Kidney (tissue), 14 donors: Measurements from ENCODE around the gene FBXL7. TPM values are rescaled to one million over a fixed set of nuclear protein-coding genes. Genes with fewer than 3 reads are reported as not detected.

Experiments
- DNase-seq, 5 donors: peaks; one replicate each; pipeline ENCODE4 v3.0.0-alpha.2; 2013 to 2020
- FAIRE-seq: peaks from 2 replicates; lab custom pipeline; 2012; peaks lifted over from hg19 to GRCh38; lab: Jason Lieb, UNC
- H3K27ac ChIP-seq, 2 donors: one replicate each; pipeline ENCODE4 v1.7.0; 2013; ENCODE audit warnings: low read depth in 2 of 2, low read length in 2 of 2, inconsistent platforms in 1 of 2
- H3K27me3 ChIP-seq: one replicate; pipeline ENCODE4 v1.7.1; 2013; ENCODE audit warnings: low read length, inconsistent platforms; ENCODE audit not compliant: control insufficient read depth, insufficient read depth
- H3K36me3 ChIP-seq, 3 donors: one replicate each; pipeline versions ENCODE4 v1.7.0 to v1.7.1; 2013; ENCODE audit warnings: low read length in 3 of 3, control low read depth in 1 of 3, inconsistent platforms in 1 of 3; ENCODE audit not compliant: insufficient read depth in 3 of 3, control insufficient read depth in 2 of 3
- H3K4me1 ChIP-seq, 3 donors: one replicate each; pipeline versions ENCODE4 v1.7.0 to v1.7.1; 2013; ENCODE audit warnings: low read length in 3 of 3, inconsistent platforms in 1 of 3, low read depth in 1 of 3; ENCODE audit not compliant: control insufficient read depth in 2 of 3, insufficient read depth in 2 of 3
- H3K4me3 ChIP-seq, 3 donors: one replicate each; pipeline versions ENCODE4 v1.7.0 to v1.8.1; 2013; ENCODE audit warnings: low read length in 3 of 3, control low read depth in 1 of 3, inconsistent platforms in 1 of 3
- H3K9ac ChIP-seq, 3 donors: one replicate each; pipeline versions ENCODE4 v1.7.0 to v1.7.1; 2013; ENCODE audit warnings: low read length in 3 of 3, control low read depth in 1 of 3, inconsistent platforms in 1 of 3
- H3K9me3 ChIP-seq, 3 donors: one replicate each; pipeline versions ENCODE4 v1.7.0 to v1.7.1; 2013; ENCODE audit warnings: low read length in 3 of 3, control low read depth in 1 of 3, inconsistent platforms in 1 of 3; ENCODE audit not compliant: control insufficient read depth in 2 of 3, insufficient read depth in 1 of 3
- intact Hi-C: fragments of 100-400 bp; cut with DNase I; formaldehyde crosslinking; loops from one replicate; pipeline ENCODE4 v1.11.1; 2022
- polyA plus RNA-seq: library from polyadenylated mRNA; stranded (reverse); fragments of 350-450 nt; fragmentation: Illumina TruSeq; extraction: RNeasy Lipid Tissue Mini Kit (QIAGEN cat#74804); gene quantifications from one replicate; pipeline ENCODE4 v1.2.3, GENCODE V29; 2014; ENCODE audit warnings: low read depth, low replicate concordance; ENCODE audit not compliant: insufficient read depth
- total RNA-seq: library from RNA; stranded (reverse); fragmentation: NEBNext Ultra II Directional; extraction: Animal tissue kit (Norgen Biotek cat#: 25700); gene quantifications from one replicate; pipeline ENCODE4 v1.2.1, GENCODE V29; 2021
- TF ChIP-seq, protein P1 (sequence below): IDR thresholded peaks from 3 replicates; pipeline ENCODE4 v1.5.1; 2012; ENCODE audit warnings: mild to moderate bottlenecking, moderate library complexity, borderline replicate concordance; ENCODE audit not compliant: insufficient read depth; ENCODE audit errors: extremely low read depth
- donor health status: control.
- donor health status: control.
- donor health status: control.
- donor health status: control.
- donor health status: control.
- donor health status: DM: yes; HTN: yes; CAD: no.
- donor health status: Normal renal cell carcinoma (clear cell type).

FBXL7 gene
- total and polyA plus RNA-seq, 2 donors from 2014 or later = 3.9 to 6.1 TPM

DNA sequence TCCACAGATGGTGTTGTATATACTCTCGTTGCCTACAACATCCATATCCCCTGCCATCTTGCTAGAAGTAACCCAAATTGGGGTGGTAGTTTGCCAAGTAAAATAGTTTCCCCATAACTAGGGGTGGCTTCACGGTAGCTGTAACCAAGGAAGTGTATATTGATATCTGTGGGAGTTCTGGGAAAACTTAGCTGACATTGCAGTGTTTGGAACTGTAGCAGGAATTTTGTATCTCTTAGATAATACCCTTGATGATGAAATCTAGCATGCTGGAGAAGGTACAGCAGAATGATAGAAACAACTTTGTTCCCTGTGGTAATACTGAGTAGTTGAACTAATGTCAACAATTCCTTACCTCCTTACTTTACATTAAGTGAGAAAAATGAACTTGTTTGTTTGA lies 29.8 kb downstream of the FBXL7 start:
- intact Hi-C loops = no loop called here
- no peaks in the 10 kb centered on the region for H3K9me3 ChIP-seq
- no peak overlapping the region for H3K4me3 ChIP-seq
- DNase-seq (no peak), FAIRE-seq (no peak)
- no peaks in the 10 kb centered on the region for H3K27me3 ChIP-seq
- TF ChIP-seq, protein P1, sequence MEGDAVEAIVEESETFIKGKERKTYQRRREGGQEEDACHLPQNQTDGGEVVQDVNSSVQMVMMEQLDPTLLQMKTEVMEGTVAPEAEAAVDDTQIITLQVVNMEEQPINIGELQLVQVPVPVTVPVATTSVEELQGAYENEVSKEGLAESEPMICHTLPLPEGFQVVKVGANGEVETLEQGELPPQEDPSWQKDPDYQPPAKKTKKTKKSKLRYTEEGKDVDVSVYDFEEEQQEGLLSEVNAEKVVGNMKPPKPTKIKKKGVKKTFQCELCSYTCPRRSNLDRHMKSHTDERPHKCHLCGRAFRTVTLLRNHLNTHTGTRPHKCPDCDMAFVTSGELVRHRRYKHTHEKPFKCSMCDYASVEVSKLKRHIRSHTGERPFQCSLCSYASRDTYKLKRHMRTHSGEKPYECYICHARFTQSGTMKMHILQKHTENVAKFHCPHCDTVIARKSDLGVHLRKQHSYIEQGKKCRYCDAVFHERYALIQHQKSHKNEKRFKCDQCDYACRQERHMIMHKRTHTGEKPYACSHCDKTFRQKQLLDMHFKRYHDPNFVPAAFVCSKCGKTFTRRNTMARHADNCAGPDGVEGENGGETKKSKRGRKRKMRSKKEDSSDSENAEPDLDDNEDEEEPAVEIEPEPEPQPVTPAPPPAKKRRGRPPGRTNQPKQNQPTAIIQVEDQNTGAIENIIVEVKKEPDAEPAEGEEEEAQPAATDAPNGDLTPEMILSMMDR = no peak
- no peak overlapping the region for H3K9ac ChIP-seq
- no peaks in the 10 kb centered on the region for H3K36me3 ChIP-seq
- no peaks in the 10 kb centered on the region for H3K4me1 ChIP-seq
- H3K27ac ChIP-seq = no peak overlapping the region

DNA sequence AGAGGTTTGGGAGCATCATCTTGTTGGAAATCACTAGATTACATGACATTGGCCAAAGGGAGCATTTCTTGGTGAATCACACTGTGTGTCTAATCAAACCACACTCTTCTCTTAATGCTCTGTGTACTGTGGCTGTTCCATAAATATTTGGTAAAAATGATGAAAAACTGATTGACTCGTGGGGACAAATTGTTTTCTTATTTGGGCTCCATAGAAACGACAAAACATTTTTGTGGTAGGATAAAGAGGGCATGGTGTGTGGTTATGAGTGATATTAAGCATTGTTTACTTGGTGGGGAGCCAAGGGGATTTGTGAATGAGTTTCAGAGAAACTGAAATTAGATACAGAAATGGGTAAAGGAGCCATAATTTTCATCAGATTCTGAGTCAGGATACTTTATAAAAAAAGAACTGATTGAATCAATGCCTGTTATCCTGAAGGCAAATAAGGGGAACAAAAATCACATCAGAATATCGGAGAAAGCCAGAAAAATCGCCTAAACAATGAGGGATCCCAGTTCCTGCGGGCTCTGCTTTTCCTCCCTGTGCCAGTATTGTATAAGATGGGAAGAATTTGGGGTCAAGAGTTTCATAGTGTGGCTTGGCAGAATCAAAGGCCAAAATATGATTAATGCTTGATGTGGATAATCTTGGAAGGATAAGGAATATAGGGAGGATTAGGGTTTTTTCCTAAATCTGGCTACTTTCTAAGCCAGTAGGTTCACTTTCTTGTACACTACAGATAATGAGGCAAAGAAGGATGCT lies 33.3 kb downstream of the FBXL7 start:
- TF ChIP-seq, protein P1 = no peak
- H3K9me3 ChIP-seq = no peaks in the 10 kb centered on the region
- H3K27ac ChIP-seq = no peak overlapping the region
- no peaks in the 10 kb centered on the region for H3K4me1 ChIP-seq
- FAIRE-seq (no peak), DNase-seq (no peak)
- intact Hi-C loops = no loop called here
- H3K4me3 ChIP-seq = no peak overlapping the region
- H3K9ac ChIP-seq = no peak overlapping the region
- no peaks in the 10 kb centered on the region for H3K36me3 ChIP-seq
- H3K27me3 ChIP-seq = no peaks in the 10 kb centered on the region

DNA sequence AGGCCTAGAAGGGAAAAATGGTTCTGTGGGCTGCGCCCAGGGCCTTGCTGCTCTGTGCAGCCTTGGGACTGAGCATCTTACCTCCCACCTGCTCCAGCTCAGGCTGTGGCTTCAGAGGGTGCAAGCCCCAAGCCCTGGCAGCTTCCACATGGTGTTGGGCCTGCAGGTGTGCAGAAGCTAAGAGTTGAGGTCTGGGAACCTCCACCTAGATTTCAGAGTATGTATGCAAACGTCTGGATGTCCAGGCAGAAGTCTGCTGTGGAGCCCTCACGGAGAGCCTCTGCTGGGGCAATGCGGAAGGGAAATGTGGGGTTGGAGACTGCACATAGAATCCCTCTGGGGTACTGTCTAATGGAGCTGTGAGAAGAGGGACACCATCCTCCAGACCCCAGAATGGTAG lies 36.0 kb downstream of the FBXL7 start:
- no peaks in the 10 kb centered on the region for H3K9me3 ChIP-seq
- DNase-seq (no peak), FAIRE-seq (no peak)
- no peaks in the 10 kb centered on the region for H3K4me1 ChIP-seq
- no peaks in the 10 kb centered on the region for H3K27me3 ChIP-seq
- H3K4me3 ChIP-seq = no peak overlapping the region
- no peak overlapping the region for H3K9ac ChIP-seq
- TF ChIP-seq, protein P1 = no peak
- intact Hi-C loops = no loop called here
- H3K36me3 ChIP-seq = no peaks in the 10 kb centered on the region
- no peak overlapping the region for H3K27ac ChIP-seq
